ENCODE data around the gene SPATA31C2.

GRCh38 chr9:88179062-88179521 lies 40.8 kb upstream of the SPATA31C2 start:
- no peak for TF ChIP-seq YY1 (IDR thresholded peaks at IDR 0.05; ENCODE audit: insufficient read depth, insufficient read length)
- no peak for TF ChIP-seq ZNF274 (IDR thresholded peaks at IDR 0.05; ENCODE audit: low read depth, low read length)
- no peak for TF ChIP-seq SUZ12 (IDR thresholded peaks at IDR 0.05; ENCODE audit: extremely low read depth, insufficient read depth, insufficient read length)
